IPS-11a (cell line): ENCODE results near the gene MYBPC2.
A peak's percentile ranks its signal among the peaks of the same experiment; 100 is the strongest.

Experiments used
- H3K4me3 ChIP-seq: one replicate; pipeline ENCODE4 v1.5.1; 2013; ENCODE audit warnings: low read depth, low read length, control low read depth

The MYBPC2 gene

DNA sequence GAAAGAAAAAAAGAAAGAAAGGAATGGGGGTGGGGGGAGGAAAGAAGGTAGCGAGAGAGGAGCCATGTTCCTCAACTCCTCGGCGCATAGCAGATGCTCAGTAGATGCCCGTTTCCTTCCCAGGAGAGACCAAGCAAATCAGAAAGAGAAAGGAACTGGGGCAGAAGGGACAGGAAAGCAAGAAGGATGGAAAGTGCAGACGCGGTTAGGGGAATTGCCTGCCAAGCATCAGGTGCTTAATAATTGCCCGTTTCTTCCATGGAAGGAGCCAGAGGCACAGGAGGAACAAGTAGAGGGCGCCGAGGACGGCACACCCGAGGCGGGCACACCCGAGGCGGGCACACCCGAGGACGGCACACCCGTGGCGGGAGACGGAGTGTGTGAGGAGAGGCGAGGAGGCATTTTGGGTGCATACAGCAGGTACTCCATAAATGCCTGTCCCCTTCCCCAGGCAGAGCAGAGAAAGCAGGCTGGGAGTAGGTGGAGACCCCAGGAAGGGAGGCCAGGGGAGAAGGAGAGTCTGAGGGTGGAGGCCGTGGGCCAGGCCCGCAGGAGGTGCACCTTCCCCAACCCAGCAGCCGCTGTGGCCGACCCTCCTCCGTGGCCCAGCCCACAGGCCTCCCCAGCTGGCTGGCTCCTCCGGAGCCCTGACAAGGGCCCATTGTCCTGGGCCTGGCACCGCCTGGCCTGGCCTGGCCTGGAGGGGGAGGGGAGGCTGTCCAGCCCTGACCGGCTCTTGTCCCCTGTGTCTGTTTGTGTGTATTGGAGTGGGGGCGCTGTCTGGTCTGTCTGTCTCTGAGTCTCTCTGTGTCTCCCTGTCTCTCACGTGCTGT is 63.7 kb downstream of the MYBPC2 start:
- H3K4me3 ChIP-seq = no peak overlapping the region

DNA sequence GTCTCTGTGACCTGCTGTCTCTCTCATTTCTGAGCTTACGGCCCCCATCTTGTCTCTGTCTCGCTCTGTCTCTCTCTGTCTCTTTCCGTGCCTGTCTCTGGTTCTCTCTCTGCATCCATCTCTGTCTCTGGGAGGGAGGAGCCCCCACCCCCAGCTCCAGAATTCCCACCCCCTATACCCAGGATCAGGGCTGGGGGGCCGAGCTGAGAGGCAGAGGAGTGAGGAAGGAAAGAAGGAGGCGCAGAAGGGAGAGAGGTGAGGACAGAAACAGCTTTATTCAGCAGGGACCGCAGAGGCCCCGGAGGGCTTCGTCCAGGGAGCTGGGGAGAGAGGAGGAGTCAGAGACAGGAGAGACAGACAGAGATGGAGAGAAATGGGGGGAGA is 64.3 kb downstream of the MYBPC2 start:
- H3K4me3 ChIP-seq = no peak overlapping the region

- no peak overlapping the region for H3K4me3 ChIP-seq
These were observed 65.7 kb downstream of the MYBPC2 start for GRCh38 chr19:50498219-50499056.

DNA sequence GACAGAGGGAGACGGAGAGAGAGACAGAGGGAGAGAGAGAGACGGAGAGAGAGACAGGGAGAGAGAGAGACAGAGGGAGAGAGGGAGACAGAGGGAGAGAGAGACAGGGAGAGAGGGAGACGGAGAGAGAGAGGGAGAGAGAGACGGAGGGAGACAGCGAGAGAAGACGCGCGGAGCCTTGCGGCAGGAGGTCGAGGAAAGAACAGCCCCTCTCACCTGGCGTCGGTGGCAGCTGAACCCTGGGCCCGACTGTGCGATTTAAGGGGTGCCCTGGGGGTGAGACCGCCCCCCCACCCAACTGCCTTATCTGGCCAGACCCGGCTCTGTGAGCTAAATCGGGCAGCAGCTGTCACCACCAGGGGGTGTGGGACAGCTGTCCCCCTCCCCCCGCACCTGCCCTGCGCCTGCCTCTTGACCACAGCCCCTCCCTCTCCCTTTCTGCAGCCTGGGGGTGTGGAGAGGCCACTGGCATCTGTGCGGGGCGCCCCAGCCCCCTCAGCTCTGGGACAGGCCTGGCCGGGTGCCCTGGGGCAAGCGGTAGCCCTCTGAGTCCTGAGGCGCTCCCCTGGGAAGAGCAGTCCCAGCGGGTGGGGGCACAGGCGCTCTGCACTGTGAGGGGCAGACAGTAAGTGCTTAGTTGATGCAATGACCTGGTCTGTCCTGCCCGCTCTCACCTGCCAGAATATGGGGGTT is 67.5 kb downstream of the MYBPC2 start:
- H3K4me3 ChIP-seq = no peak overlapping the region

GRCh38 chr19:50500753-50501151 is 68.1 kb downstream of the MYBPC2 start:
- no peak overlapping the region for H3K4me3 ChIP-seq

DNA sequence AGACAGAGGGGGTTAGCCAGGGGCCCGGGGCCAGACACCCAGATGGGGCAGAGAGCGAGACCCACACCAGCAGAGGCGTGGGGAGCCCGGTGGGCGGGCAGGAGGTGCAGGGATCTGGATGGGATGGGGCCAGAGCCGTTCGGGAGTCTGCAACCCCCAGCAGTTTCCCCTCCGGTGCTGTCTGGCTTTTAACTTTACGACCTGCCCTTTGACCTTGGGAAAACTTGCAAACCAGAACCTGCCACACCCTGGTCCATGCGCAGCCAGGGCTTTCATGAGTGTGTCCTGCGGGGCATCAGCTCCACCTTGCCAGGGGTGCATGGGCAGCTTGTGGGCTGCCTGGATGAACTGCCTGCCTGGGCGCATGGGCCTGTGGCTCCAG is 68.5 kb downstream of the MYBPC2 start:
- no peak overlapping the region for H3K4me3 ChIP-seq

GRCh38 chr19:50501568-50502475 is 69.1 kb downstream of the MYBPC2 start:
- no peak overlapping the region for H3K4me3 ChIP-seq

GRCh38 chr19:50505856-50506611 is 73.3 kb downstream of the MYBPC2 start:
- no peak overlapping the region for H3K4me3 ChIP-seq

DNA sequence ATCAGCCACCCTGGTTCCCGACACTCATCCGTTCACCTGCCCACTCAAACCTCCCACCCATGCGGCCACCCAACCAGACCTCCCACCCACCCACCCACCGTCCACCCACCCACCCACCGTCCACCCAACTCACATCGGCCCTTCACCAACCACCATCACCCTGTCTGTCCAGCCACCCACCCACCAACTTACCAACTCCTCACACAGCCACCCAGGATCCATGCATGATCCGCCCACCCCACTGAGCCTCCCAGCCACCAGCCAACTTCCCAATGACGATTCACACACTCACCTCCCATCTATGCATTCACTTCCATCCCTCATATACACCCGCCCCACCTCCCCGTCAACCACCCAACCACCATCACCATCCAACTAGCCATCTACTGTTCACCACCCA is 74.0 kb downstream of the MYBPC2 start:
- no peak overlapping the region for H3K4me3 ChIP-seq

DNA sequence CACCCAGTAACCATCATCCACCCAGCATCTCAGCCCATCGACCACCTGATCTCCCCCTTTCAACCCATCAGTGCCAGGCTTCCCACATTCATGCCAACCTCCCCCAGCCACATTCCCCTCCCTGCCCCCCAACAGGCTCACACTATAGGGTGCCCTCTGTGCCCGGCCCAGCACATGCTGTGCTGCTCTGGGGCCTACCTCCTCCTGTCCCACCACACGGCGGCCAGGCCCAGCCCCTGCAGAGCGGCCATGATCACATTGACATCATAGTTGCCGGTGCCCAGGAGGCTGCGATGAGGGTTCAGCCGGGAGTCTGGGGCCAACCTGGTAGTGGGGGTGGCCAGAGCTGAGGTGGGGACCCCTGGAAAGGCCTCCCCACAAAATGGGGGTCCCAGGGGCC is 74.7 kb downstream of the MYBPC2 start:
- H3K4me3 ChIP-seq = no peak overlapping the region

GRCh38 chr19:50508843-50509190 is 76.1 kb downstream of the MYBPC2 start:
- H3K4me3 ChIP-seq = no peak overlapping the region

- no peak overlapping the region for H3K4me3 ChIP-seq
These were observed 76.7 kb downstream of the MYBPC2 start for GRCh38 chr19:50509366-50509765.

GRCh38 chr19:50510121-50510670 is 77.5 kb downstream of the MYBPC2 start:
- peak overlapping the region; percentile 63 for H3K4me3 ChIP-seq

DNA sequence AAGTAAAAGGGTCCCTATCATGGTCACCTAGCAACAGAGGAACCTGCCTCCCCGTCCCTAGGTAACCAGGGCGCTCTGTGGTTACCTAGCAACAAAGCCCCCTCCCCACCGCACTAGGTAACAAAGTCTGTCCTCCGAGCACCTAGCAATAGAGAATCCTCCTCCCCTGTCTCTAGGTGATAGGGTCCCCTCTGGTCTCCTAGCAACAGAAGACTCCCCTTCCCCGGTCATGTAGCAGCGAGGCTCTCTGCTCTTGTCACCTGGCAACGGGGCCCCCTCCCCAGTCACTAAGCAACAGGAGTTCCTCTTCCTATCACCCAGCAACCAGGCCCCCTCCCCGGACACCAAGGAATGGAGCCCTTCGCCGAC is 78.0 kb downstream of the MYBPC2 start:
- peak overlapping the region; percentile 63 for H3K4me3 ChIP-seq

GRCh38 chr19:50511069-50511822 is 78.6 kb downstream of the MYBPC2 start, which contains the start of gene JOSD2:
Gene JOSD2 (minus strand): TSS chr19:50511191. CDS start chr19:50510431, 760 bp downstream.
- H3K4me3 ChIP-seq = peak within 1 kb of the TSS; percentile 63

DNA sequence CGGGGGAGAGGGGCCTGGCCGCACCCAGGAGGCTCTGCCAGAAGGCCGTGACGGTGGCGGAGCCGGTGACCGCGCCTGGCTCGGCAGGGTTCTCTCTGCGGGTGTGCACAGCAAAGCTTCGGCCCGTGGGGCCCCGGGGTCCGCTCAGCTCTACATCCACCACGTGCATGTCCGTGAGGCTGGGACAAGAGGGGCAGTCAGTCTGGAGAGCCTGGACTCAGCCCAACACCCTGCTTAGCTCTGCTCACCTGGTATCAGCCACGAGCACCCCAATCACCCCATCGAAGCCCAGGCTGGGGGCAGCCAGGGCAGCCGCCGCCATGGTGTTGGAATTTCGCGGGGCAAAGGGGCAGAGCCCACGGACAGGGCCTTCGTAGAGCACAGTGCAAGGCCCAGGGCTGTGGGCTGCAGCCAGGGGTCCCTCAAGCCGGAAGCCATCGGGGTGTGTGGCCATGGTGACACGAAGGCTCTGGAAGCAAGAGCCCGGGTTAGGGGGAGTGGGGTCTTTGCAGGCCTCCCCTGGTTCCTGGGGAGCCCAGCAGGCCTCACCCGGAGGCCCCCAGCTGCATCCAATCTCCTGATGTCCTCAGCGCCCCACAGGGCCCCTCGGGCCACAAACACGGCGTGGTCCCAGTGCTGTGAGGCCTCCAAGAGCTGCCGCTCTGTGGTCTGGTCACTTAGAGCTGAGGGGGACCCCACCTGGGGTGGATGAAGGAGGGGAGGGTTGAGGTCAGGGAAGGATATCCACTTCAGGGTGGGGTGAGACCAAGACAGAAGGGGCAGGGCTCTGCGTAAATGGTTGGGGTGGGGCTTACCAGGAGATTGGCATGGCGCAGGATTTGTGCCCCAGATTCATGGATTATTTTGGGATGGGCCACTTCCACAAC is 79.7 kb downstream of the MYBPC2 start:
- no peak overlapping the region for H3K4me3 ChIP-seq

DNA sequence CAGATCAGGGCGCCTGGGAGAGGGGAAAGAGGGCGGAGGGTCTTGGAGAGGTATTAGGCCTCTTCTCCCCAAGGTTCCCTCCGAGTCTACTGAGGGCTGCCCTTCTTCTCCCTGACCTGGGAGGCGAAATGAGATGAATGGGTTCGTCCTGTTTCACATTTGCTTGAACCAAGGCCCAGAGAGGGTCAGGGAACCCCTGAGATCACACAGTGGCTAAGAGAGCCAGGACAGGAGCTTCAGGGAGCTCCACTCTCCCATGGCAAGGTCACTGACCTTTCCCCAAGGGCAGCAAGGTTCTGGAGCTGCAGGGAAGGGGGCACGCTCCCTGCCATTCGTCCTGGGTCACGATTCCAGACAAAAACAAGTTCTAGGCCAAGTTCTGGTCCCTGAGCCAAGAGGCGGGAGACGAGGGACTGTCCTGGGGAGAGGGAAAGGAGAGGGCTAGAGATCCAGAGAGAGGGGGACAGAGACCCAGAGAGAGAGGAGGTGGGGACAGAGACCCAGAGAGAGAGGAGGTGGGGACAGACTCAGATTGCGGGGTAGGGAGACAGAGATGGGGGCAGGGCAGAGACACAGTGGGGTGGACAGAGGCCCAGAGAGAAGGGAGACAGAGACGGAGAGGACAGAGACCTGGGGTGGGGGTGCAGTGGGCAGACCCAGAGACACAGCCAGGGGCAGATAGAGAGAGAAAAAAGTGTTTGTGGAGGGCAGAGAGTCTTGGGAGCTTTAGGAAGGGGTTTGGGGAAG is 80.5 kb downstream of the MYBPC2 start:
- H3K4me3 ChIP-seq = no peak overlapping the region
